Measurements from ENCODE around the gene ICAM2.
A peak's percentile ranks its signal among the peaks of the same experiment; 100 is the strongest.

The ICAM2 gene

GRCh38 chr17:63988127-63988478, 32.3 kb downstream of the ICAM2 start:
- H3K4me3 ChIP-seq (ENCODE audit: low read length) = no peak overlapping the region
- TF ChIP-seq CTCF (IDR thresholded peaks at IDR 0.05; ENCODE audit: insufficient read depth, low read depth, low read length, missing control alignments) = no peak
- DNase-seq (ENCODE audit: low read depth) = no peak

GRCh38 chr17:63987221-63988126, 33.0 kb downstream of the ICAM2 start:
- TF ChIP-seq CTCF (IDR thresholded peaks at IDR 0.05; ENCODE audit: insufficient read depth, low read depth, low read length, missing control alignments) = no peak
- H3K4me3 ChIP-seq (ENCODE audit: low read length) = no peak overlapping the region
- no peak for DNase-seq (ENCODE audit: low read depth)

- TF ChIP-seq CTCF (IDR thresholded peaks at IDR 0.05; ENCODE audit: insufficient read depth, low read depth, low read length, missing control alignments) = no peak
- no peak overlapping the region for H3K4me3 ChIP-seq (ENCODE audit: low read length)
- no peak for DNase-seq (ENCODE audit: low read depth)
Measured at GRCh38 chr17:63986821-63987220, 33.6 kb downstream of the ICAM2 start.

- H3K4me3 ChIP-seq (ENCODE audit: low read length) = no peak overlapping the region
- TF ChIP-seq CTCF (IDR thresholded peaks at IDR 0.05; ENCODE audit: insufficient read depth, low read depth, low read length, missing control alignments) = no peak
- no peak for DNase-seq (ENCODE audit: low read depth)
Measured at GRCh38 chr17:63985387-63986140, 34.9 kb downstream of the ICAM2 start.

GRCh38 chr17:63984651-63985386, 35.6 kb downstream of the ICAM2 start:
- DNase-seq (ENCODE audit: low read depth) = peak; percentile 87
- no peak for TF ChIP-seq CTCF (IDR thresholded peaks at IDR 0.05; ENCODE audit: insufficient read depth, low read depth, low read length, missing control alignments)
- H3K4me3 ChIP-seq (ENCODE audit: low read length) = no peak overlapping the region

GRCh38 chr17:63984236-63984635, 36.2 kb downstream of the ICAM2 start:
- no peak for DNase-seq (ENCODE audit: low read depth)

More at GRCh38 chr17:63984236-63984635, 36.2 kb downstream of the ICAM2 start:
- no peak overlapping the region for H3K4me3 ChIP-seq (ENCODE audit: low read length)
- no peak for TF ChIP-seq CTCF (IDR thresholded peaks at IDR 0.05; ENCODE audit: insufficient read depth, low read depth, low read length, missing control alignments)
